IMR-90 (cell line): ENCODE results near the gene INF2.

Experiments used
- BHLHE40 ChIP-seq: fragments of 150-350 bp; IDR thresholded peaks from 2 replicates; pipeline ENCODE4 v1.6.1; 2016; ENCODE audit warnings: mild to moderate bottlenecking, low read depth, low read length
- CEBPB ChIP-seq: IDR thresholded peaks from 2 replicates; pipeline ENCODE4 v1.6.1; 2012; ENCODE audit warnings: low read depth, low read length, improper control_type of control experiment
- CTCF ChIP-seq: conservative IDR thresholded peaks from 2 replicates; pipeline ENCODE4 v1.5.1; 2012; ENCODE audit warnings: mild to moderate bottlenecking, low read depth, low read length, improper control_type of control experiment
- TF ChIP-seq, protein P1 (sequence below): fragments of 150-350 bp; IDR thresholded peaks from 2 replicates; pipeline ENCODE4 v1.6.1; 2017; ENCODE audit warnings: mild to moderate bottlenecking, antibody characterized with exemption, low read length, low read depth

GRCh38 chr14:104654119-104654518 is 35.3 kb upstream of the INF2 start:
- TF ChIP-seq BHLHE40: no peak
- no peak for TF ChIP-seq CTCF
- no peak for TF ChIP-seq CEBPB
- TF ChIP-seq, protein P1, sequence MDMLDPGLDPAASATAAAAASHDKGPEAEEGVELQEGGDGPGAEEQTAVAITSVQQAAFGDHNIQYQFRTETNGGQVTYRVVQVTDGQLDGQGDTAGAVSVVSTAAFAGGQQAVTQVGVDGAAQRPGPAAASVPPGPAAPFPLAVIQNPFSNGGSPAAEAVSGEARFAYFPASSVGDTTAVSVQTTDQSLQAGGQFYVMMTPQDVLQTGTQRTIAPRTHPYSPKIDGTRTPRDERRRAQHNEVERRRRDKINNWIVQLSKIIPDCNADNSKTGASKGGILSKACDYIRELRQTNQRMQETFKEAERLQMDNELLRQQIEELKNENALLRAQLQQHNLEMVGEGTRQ: no peak
